Lower leg skin (tissue), 4 donors: Measurements from ENCODE around the gene RILPL2. TPM values are rescaled to one million over a fixed set of nuclear protein-coding genes. Genes with fewer than 3 reads are reported as not detected.
"Not testable (repeated sequence)": the region's sequence is repeated elsewhere in the genome, so short reads cannot be mapped to it uniquely, and the experiment has no call there.

Source experiments
- DNase-seq, 2 donors: peaks; one replicate each; pipeline ENCODE4 v3.0.0-alpha.2; 2019; ENCODE audit warnings: low spot score in 2 of 2
- H3K4me3 ChIP-seq: fragments of 200-600 bp; sonication (generic); 2 replicates; pipeline ENCODE4 v1.5.1; 2017; ENCODE audit warnings: mild to moderate bottlenecking, low read depth; ENCODE audit not compliant: poor library complexity, severe bottlenecking
- POLR2A ChIP-seq, 2 donors: fragments of 450-650 bp; IDR thresholded peaks; one replicate each; pipeline ENCODE4 v1.6.1; 2016 to 2017; ENCODE audit warnings: antibody characterized with exemption in 2 of 2, mild to moderate bottlenecking in 1 of 2, moderate library complexity in 1 of 2
- WGBS, 2 donors: methylation state at CpG; one replicate each; pipeline ENCODE4 v1.1.5; 2018; 5-methylcytosine and 5-hydroxymethylcytosine counted together
- intact Hi-C: fragments of 100-400 bp; cut with DNase I; formaldehyde crosslinking; loops from one replicate; pipeline ENCODE4 v1.15.0; 2023; ENCODE audit warnings: low total_unique reads
- total RNA-seq, 4 donors: library from RNA; depleted of rRNA; stranded (reverse); fragments of >200 nt; gene quantifications; one replicate each; pipeline ENCODE4 v1.1.0, GENCODE V29; 2016
- TF ChIP-seq, protein P1 (sequence below), 3 donors: fragments of 450-650 bp; IDR thresholded peaks; one replicate each; pipeline ENCODE4 v1.5.1; 2016; ENCODE audit warnings: antibody characterized with exemption in 3 of 3, mild to moderate bottlenecking in 3 of 3, moderate library complexity in 2 of 3

Gene RILPL2
- total RNA-seq, 4 donors from 2014 or later = 2.8 to 5.6 (median 4.2) TPM

DNA sequence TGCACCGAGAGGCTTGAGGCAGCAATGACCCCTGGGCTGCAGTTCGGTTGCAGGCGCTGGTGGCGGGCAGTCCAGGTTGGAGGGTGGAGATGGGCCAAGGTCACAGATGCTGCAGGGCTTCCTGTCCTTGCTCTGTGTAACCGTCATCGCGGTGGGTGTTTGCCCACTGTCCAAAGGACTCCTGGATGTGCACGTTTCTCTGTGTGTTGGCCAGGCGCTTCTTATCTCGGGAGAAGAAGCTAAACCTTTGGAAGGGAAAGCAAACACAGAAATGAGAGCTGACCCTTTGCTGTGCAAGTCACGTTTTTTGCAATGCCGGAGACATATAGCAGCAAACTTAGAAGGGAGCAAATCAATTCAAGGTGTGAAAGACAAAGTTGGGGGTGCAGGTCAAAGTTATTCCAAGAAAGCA is 36.0 kb upstream of the RILPL2 start:
- WGBS, 2 donors = 87 to 90% methylated on average over 9 to 12 of the region's 12 CpGs
- intact Hi-C loops = no loop called here
- no peak overlapping the region for H3K4me3 ChIP-seq
- DNase-seq = no peak
- TF ChIP-seq POLR2A (IDR thresholded peaks at IDR 0.05) = no peak
- TF ChIP-seq, protein P1, sequence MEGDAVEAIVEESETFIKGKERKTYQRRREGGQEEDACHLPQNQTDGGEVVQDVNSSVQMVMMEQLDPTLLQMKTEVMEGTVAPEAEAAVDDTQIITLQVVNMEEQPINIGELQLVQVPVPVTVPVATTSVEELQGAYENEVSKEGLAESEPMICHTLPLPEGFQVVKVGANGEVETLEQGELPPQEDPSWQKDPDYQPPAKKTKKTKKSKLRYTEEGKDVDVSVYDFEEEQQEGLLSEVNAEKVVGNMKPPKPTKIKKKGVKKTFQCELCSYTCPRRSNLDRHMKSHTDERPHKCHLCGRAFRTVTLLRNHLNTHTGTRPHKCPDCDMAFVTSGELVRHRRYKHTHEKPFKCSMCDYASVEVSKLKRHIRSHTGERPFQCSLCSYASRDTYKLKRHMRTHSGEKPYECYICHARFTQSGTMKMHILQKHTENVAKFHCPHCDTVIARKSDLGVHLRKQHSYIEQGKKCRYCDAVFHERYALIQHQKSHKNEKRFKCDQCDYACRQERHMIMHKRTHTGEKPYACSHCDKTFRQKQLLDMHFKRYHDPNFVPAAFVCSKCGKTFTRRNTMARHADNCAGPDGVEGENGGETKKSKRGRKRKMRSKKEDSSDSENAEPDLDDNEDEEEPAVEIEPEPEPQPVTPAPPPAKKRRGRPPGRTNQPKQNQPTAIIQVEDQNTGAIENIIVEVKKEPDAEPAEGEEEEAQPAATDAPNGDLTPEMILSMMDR (IDR thresholded peaks at IDR 0.05) = no peak

DNA sequence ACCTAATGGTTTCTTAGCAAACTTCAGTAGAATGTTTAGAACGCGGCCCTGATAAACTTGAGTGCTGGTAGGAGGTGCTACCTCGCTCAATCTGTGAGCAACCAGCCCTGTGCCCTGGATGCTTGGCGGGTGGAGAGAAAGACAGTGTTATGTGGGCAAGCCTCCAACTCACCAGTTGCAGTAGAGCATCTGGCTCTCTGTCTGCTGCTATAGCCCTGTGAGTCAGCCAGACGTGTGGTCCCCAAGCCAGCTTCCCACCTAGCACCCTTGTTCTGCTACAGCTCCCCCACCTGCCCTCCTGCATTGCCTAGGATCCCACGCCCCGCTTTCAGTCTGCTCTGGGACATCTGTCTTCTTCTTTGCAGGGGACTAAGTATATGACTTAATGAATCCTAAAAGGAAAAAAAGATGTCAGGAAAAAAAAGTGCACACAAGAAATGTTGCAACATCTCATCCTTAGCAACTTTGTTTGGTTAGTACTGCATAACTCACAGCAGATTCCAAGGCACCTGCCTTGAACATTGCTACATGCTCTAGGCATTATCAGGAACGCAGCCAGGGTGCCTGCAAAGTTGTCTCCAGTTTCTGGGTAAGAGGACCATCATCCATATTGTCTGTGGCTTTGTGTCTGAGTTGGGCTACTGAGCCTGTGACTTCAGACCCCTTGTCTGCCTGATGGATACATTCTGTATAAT is 35.0 kb upstream of the RILPL2 start:
- no peak overlapping the region for H3K4me3 ChIP-seq
- no peak for TF ChIP-seq POLR2A (IDR thresholded peaks at IDR 0.05)
- TF ChIP-seq, protein P1 (IDR thresholded peaks at IDR 0.05) = no peak
- intact Hi-C loops = no loop called here
- no peak for DNase-seq
- WGBS, 2 donors = 75% methylated on average over 7 to 8 of the region's 8 CpGs

DNA sequence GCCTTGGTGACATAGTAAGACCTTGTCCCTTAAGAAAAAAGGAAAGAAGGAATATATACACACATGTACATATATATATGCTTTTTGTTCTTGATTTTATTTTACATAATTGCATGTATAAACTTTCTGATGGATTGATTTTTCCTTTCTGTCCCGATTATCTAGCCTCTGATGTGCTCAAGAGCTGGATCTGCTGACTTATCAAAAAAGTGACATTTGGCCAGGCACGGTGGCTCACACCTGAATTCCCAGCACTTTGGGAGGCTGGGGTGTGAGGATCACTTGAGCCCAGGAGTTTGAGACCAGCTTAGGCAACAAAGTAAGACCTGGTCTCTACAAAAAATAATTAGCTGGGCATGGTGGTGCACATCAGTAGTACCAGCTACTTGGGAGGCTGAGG is 33.5 kb upstream of the RILPL2 start:
- no peak for DNase-seq
- intact Hi-C loops = no loop called here
- TF ChIP-seq POLR2A (IDR thresholded peaks at IDR 0.05) = no peak
- TF ChIP-seq, protein P1 (IDR thresholded peaks at IDR 0.05) = no peak
- H3K4me3 ChIP-seq = no peak overlapping the region
- 93 to 96% methylated on average over 2 of the region's 2 CpGs for WGBS, 2 donors

DNA sequence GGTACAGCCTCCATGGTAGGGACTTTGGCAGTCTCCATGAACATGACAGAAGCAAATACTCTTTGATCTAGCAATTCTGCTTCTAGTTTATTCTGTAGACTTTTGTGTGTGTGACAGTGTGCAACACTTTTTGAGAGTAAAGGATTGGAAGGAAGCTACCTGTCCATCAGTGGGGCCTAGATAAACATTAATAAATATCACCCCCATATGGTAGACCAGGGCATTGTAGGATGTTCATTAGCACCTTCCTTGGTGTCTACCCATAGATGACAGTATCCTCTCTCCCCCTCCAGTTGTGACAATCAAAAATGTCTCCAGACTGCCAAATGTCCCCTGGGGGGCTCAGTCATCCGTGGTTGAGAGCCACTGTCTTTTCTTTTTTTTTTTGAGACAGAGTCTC is 32.3 kb upstream of the RILPL2 start:
- 17 to 26% methylated on average over 1 of the region's 1 CpG for WGBS, 2 donors
- DNase-seq = no peak

DNA sequence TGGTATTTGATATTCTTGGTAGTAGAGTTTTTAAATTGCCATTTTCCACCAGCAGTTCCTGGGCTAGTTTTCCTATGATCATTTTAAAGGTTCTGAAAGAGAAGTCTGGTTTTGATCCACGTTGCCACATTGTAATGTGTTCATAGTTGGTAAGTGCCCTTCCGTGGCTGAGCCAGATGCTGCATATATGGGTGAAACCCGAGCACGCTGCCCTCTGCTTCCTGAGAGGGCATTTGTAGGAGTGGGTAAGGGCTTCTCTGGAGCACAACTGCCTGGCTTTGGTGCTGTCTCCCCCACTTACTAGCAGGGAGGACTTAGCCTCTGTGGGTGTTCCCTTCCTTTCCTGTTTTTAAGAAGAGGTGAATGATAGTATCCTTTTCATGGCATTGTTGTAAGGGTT is 28.6 kb upstream of the RILPL2 start:
- TF ChIP-seq, protein P1 (IDR thresholded peaks at IDR 0.05) = no peak
- intact Hi-C loops = no loop called here
- DNase-seq = no peak
- WGBS, 2 donors = 84 to 89% methylated on average over 4 of the region's 4 CpGs
- H3K4me3 ChIP-seq = no peak overlapping the region

More for the DNA sequence above, 32.3 kb upstream of the RILPL2 start:
- intact Hi-C loops = no loop called here
- H3K4me3 ChIP-seq = no peak overlapping the region
- TF ChIP-seq POLR2A (IDR thresholded peaks at IDR 0.05) = no peak
- TF ChIP-seq, protein P1 (IDR thresholded peaks at IDR 0.05) = no peak

DNA sequence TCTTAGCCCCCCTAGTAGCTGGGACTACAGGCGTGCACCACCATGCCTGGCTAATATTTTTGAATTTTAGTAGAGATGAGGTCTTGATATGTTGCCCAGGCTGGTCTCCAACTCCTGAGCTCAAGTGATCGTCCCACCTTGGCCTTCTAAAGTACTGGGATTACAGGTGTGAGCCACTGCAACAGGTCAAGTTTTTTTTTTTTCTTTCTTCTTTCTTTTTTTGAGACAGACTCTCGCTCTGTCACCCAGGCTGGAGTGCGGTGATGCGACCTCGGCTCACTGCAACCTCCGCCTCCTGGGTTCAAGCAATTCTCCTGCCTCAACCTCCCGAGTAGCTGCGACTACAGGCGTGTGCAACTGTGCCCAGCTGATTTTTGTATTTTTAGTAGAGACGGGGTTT is 26.7 kb upstream of the RILPL2 start:
- DNase-seq, H3K4me3 ChIP-seq, intact Hi-C loops: not testable (repeated sequence)
- 92 to 94% methylated on average over 11 of the region's 11 CpGs for WGBS, 2 donors
